ENCODE results near the gene RAB4A.

RAB4A gene

GRCh38 chr1:229247871-229248270 lies 23.0 kb upstream of the RAB4A start:
- DNase-seq = no peak

- DNase-seq = no peak
Observed at GRCh38 chr1:229248821-229249817, 21.8 kb upstream of the RAB4A start.

- peak; percentile 44 to 72 (median 61) for DNase-seq
Observed at GRCh38 chr1:229249854-229250644, 20.9 kb upstream of the RAB4A start.

GRCh38 chr1:229251185-229251584 lies 19.7 kb upstream of the RAB4A start:
- DNase-seq = no peak

- DNase-seq = no peak
Observed at GRCh38 chr1:229252228-229252984, 18.5 kb upstream of the RAB4A start.

- DNase-seq = peak; percentile 28 to 44 (median 33)
Observed at GRCh38 chr1:229253151-229253974, 17.5 kb upstream of the RAB4A start.

GRCh38 chr1:229254910-229255541 lies 15.9 kb upstream of the RAB4A start:
- DNase-seq = peak in 2 of 3 donors; percentile 31 to 35

- peak; percentile 73 to 84 (median 80) for DNase-seq
Observed at GRCh38 chr1:229258031-229258756, 12.7 kb upstream of the RAB4A start.

- peak in 1 of 3 donors; percentile 2 for DNase-seq
Observed at GRCh38 chr1:229258757-229259060, 12.2 kb upstream of the RAB4A start.

- DNase-seq = no peak
Observed at GRCh38 chr1:229260297-229260696, 10.6 kb upstream of the RAB4A start.

- DNase-seq = no peak
Observed at GRCh38 chr1:229262239-229262638, 8.7 kb upstream of the RAB4A start.

- no peak for DNase-seq
Observed at GRCh38 chr1:229263254-229263653, 7.7 kb upstream of the RAB4A start.

GRCh38 chr1:229264068-229264467 lies 6.8 kb upstream of the RAB4A start:
- DNase-seq = no peak

GRCh38 chr1:229264487-229264886 lies 6.4 kb upstream of the RAB4A start:
- DNase-seq = peak; percentile 40 to 67 (median 62)

- no peak for DNase-seq
Observed at GRCh38 chr1:229266274-229266673, 4.6 kb upstream of the RAB4A start.

- DNase-seq = no peak
Observed at GRCh38 chr1:229266832-229267500, 3.9 kb upstream of the RAB4A start.

GRCh38 chr1:229268505-229268904 lies 2.4 kb upstream of the RAB4A start:
- DNase-seq = no peak

- DNase-seq = peak in 2 of 3 donors; percentile 38 to 65
Observed at GRCh38 chr1:229271448-229272159, 693 bp downstream of the RAB4A start.
